ENCODE data around the gene DNAH12. TPM values are rescaled to one million over a fixed set of nuclear protein-coding genes. Genes with fewer than 3 reads are reported as not detected.

DNAH12 gene
- total and polyA plus RNA-seq, 2 donors (not counting 1 experiment from before 2014, with no cell fraction given), result 0.12 to 0.17 TPM

DNA sequence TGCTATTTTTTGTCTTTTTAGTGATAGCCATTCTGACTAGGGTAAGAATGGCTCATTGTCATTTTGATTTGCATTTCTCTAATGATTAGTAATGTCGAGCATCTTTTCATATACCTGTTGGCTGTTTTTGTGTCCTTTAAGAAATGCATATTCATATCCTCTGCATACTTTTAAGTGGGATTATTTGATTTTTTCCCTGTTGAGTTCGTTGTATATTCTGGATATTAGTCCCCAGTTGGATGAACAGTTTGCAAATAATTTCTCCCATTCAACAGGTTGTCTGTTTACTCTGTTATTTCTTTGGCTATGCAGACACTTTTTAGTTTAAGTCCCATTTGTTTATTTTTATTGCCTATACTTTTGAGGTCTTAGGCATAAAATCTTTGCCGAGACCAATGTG lies 282.2 kb downstream of the DNAH12 start:
- Histone ChIP-seq H3K4me3 (replicated peaks in 1 of 4; ENCODE audit: control extremely low read depth in 1 of 4, insufficient read depth in 1 of 4, low read depth in 3 of 4, low read length in 4 of 4) (no peak overlapping the region), H3K36me3 (ENCODE audit: control insufficient read depth, insufficient read depth, low read length) (no peaks in the 10 kb centered on the region), H4K20me1 (ENCODE audit: control insufficient read depth, extremely low read depth, insufficient read depth, low read length) (no peaks in the 10 kb centered on the region), H3K9me3 (ENCODE audit: control insufficient read depth, insufficient read depth, low read depth, low read length) (no peaks in the 10 kb centered on the region), H3K79me2 (ENCODE audit: control insufficient read depth, insufficient read depth, low read length) (no peaks in the 10 kb centered on the region), H3K4me1 (ENCODE audit: control insufficient read depth, extremely low read depth, insufficient read depth, low read length) (no peaks in the 10 kb centered on the region), H3K9ac (ENCODE audit: insufficient read depth, low read length) (no peak overlapping the region), H2AFZ (ENCODE audit: low read length) (no peak overlapping the region), H3K4me2 (ENCODE audit: extremely low read depth, insufficient read depth, low read length) (no peak overlapping the region), H3K27me3 (ENCODE audit: control insufficient read depth, insufficient read depth, low read length) (no peaks in the 10 kb centered on the region), H3K27ac (ENCODE audit: insufficient read depth, low read length) (no peak overlapping the region)
- no peak for TF ChIP-seq EZH2 (IDR thresholded peaks at IDR 0.05; ENCODE audit: low read length, missing control alignments)
- TF ChIP-seq, protein P1, sequence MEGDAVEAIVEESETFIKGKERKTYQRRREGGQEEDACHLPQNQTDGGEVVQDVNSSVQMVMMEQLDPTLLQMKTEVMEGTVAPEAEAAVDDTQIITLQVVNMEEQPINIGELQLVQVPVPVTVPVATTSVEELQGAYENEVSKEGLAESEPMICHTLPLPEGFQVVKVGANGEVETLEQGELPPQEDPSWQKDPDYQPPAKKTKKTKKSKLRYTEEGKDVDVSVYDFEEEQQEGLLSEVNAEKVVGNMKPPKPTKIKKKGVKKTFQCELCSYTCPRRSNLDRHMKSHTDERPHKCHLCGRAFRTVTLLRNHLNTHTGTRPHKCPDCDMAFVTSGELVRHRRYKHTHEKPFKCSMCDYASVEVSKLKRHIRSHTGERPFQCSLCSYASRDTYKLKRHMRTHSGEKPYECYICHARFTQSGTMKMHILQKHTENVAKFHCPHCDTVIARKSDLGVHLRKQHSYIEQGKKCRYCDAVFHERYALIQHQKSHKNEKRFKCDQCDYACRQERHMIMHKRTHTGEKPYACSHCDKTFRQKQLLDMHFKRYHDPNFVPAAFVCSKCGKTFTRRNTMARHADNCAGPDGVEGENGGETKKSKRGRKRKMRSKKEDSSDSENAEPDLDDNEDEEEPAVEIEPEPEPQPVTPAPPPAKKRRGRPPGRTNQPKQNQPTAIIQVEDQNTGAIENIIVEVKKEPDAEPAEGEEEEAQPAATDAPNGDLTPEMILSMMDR (conservative IDR thresholded peaks at IDR 0.05 in 1 of 2, IDR thresholded peaks at IDR 0.05 in 1 of 2; ENCODE audit: low read depth in 1 of 2, low read length in 2 of 2), result no peak
- no peak for DNase-seq (ENCODE audit: low read depth in 2 of 2)

DNA sequence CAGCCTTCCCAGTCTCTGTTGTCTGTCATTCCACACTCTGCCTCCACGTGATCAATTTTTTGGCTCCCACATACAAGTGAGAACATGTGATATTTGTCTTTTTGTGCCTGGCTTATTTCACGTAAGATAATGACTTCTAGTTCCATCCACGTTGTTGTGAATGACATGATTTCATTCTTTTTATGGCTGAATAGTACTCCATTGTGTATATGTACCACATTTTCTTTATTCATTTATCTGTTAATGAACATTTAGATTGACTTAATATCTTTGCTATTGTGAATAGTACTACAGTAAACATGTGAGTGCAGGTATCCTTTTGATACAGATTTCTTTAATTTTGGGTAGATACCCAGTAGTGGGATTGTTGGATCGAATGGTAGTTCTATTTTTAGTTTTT lies 283.0 kb downstream of the DNAH12 start:
- Histone ChIP-seq H3K4me1 (ENCODE audit: control insufficient read depth, extremely low read depth, insufficient read depth, low read length) (no peaks in the 10 kb centered on the region), H3K36me3 (ENCODE audit: control insufficient read depth, insufficient read depth, low read length) (no peaks in the 10 kb centered on the region), H3K4me3 (replicated peaks in 1 of 4; ENCODE audit: control extremely low read depth in 1 of 4, insufficient read depth in 1 of 4, low read depth in 3 of 4, low read length in 4 of 4) (no peak overlapping the region), H3K79me2 (ENCODE audit: control insufficient read depth, insufficient read depth, low read length) (no peaks in the 10 kb centered on the region), H3K9ac (ENCODE audit: insufficient read depth, low read length) (no peak overlapping the region), H3K27me3 (ENCODE audit: control insufficient read depth, insufficient read depth, low read length) (no peaks in the 10 kb centered on the region), H2AFZ (ENCODE audit: low read length) (no peak overlapping the region), H4K20me1 (ENCODE audit: control insufficient read depth, extremely low read depth, insufficient read depth, low read length) (no peaks in the 10 kb centered on the region), H3K27ac (ENCODE audit: insufficient read depth, low read length) (no peak overlapping the region), H3K4me2 (ENCODE audit: extremely low read depth, insufficient read depth, low read length) (no peak overlapping the region), H3K9me3 (ENCODE audit: control insufficient read depth, insufficient read depth, low read depth, low read length) (no peaks in the 10 kb centered on the region)
- TF ChIP-seq, protein P1 (conservative IDR thresholded peaks at IDR 0.05 in 1 of 2, IDR thresholded peaks at IDR 0.05 in 1 of 2; ENCODE audit: low read depth in 1 of 2, low read length in 2 of 2), result no peak
- TF ChIP-seq EZH2 (IDR thresholded peaks at IDR 0.05; ENCODE audit: low read length, missing control alignments), result no peak
- DNase-seq (ENCODE audit: low read depth in 2 of 2), result no peak

DNA sequence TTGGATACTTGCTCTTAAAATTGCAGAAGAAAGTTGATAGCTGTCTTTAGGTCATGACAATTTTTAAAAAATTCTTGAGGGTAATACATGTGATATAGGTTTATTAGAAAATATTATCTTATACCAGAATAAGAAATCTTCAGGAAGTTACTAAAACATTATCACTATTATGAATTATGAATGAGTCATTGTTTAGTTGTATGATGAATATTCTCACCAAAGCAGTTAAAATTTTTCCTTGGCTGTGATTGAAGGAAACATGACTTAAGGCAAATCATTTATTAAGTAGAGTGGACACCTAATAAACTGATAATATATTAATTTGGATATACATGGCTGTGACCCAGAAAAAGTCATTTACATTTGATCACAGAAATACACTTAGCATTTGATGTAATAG lies 286.5 kb downstream of the DNAH12 start:
- TF ChIP-seq, protein P1 (conservative IDR thresholded peaks at IDR 0.05 in 1 of 2, IDR thresholded peaks at IDR 0.05 in 1 of 2; ENCODE audit: low read depth in 1 of 2, low read length in 2 of 2), result no peak
- TF ChIP-seq EZH2 (IDR thresholded peaks at IDR 0.05; ENCODE audit: low read length, missing control alignments), result no peak

More for the DNA sequence above, 286.5 kb downstream of the DNAH12 start:
- H3K4me3 ChIP-seq (replicated peaks in 1 of 4; ENCODE audit: control extremely low read depth in 1 of 4, insufficient read depth in 1 of 4, low read depth in 3 of 4, low read length in 4 of 4), result no peak overlapping the region
- no peaks in the 10 kb centered on the region for H3K79me2 ChIP-seq (ENCODE audit: control insufficient read depth, insufficient read depth, low read length)
- H3K9me3 ChIP-seq (ENCODE audit: control insufficient read depth, insufficient read depth, low read depth, low read length), result no peaks in the 10 kb centered on the region
- no peak overlapping the region for H2AFZ ChIP-seq (ENCODE audit: low read length)
- no peak overlapping the region for H3K4me2 ChIP-seq (ENCODE audit: extremely low read depth, insufficient read depth, low read length)
- no peak for DNase-seq (ENCODE audit: low read depth in 2 of 2)
- no peaks in the 10 kb centered on the region for H3K36me3 ChIP-seq (ENCODE audit: control insufficient read depth, insufficient read depth, low read length)
- H3K27me3 ChIP-seq (ENCODE audit: control insufficient read depth, insufficient read depth, low read length), result no peaks in the 10 kb centered on the region
- no peak overlapping the region for H3K27ac ChIP-seq (ENCODE audit: insufficient read depth, low read length)
- no peaks in the 10 kb centered on the region for H4K20me1 ChIP-seq (ENCODE audit: control insufficient read depth, extremely low read depth, insufficient read depth, low read length)
- H3K9ac ChIP-seq (ENCODE audit: insufficient read depth, low read length), result no peak overlapping the region
- H3K4me1 ChIP-seq (ENCODE audit: control insufficient read depth, extremely low read depth, insufficient read depth, low read length), result no peaks in the 10 kb centered on the region

Measured in fibroblast of lung (primary cell).